ENCODE measurements around the gene ASTN1.

The ASTN1 gene

GRCh38 chr1:176944606-176945005, 219.9 kb downstream of the ASTN1 start:
- ATAC-seq (ENCODE audit: low read depth) (no peak), DNase-seq (ENCODE audit: low spot score in 2 of 2) (no peak)
- Mint-ChIP-seq H3K36me3 (no peaks in the 10 kb centered on the region), H3K4me3 (no peak overlapping the region), H3K27ac (no peak overlapping the region), H3K27me3 (peaks cover 4% of the 10 kb centered on the region), H3K4me1 (no peaks in the 10 kb centered on the region), H3K9me3 (peaks cover 7% of the 10 kb centered on the region)

- Mint-ChIP-seq H3K9me3 (peaks cover 7% of the 10 kb centered on the region), H3K4me1 (no peaks in the 10 kb centered on the region), H3K27ac (no peak overlapping the region), H3K4me3 (no peak overlapping the region), H3K36me3 (no peaks in the 10 kb centered on the region), H3K27me3 (peaks cover 1% of the 10 kb centered on the region)
- ATAC-seq (ENCODE audit: low read depth), result no peak
- DNase-seq (ENCODE audit: low spot score in 2 of 2), result no peak
Measured at GRCh38 chr1:176943783-176944182, 220.7 kb downstream of the ASTN1 start.

GRCh38 chr1:176942346-176942745, 222.2 kb downstream of the ASTN1 start:
- DNase-seq (ENCODE audit: low spot score in 2 of 2), result no peak
- no peak for ATAC-seq (ENCODE audit: low read depth)
- Mint-ChIP-seq H3K27me3 (peaks cover 1% of the 10 kb centered on the region), H3K36me3 (no peaks in the 10 kb centered on the region), H3K4me3 (no peak overlapping the region), H3K4me1 (no peaks in the 10 kb centered on the region), H3K27ac (no peak overlapping the region), H3K9me3 (peaks cover 7% of the 10 kb centered on the region)

GRCh38 chr1:176939993-176940392, 224.5 kb downstream of the ASTN1 start:
- no peak overlapping the region for H3K4me3 Mint-ChIP-seq
- peaks cover 1% of the 10 kb centered on the region for H3K27me3 Mint-ChIP-seq
- H3K36me3 Mint-ChIP-seq, result no peaks in the 10 kb centered on the region
- no peaks in the 10 kb centered on the region for H3K4me1 Mint-ChIP-seq
- no peak for DNase-seq (ENCODE audit: low spot score in 2 of 2)
- ATAC-seq (ENCODE audit: low read depth), result no peak
- peaks cover 7% of the 10 kb centered on the region for H3K9me3 Mint-ChIP-seq
- H3K27ac Mint-ChIP-seq, result no peak overlapping the region

DNA sequence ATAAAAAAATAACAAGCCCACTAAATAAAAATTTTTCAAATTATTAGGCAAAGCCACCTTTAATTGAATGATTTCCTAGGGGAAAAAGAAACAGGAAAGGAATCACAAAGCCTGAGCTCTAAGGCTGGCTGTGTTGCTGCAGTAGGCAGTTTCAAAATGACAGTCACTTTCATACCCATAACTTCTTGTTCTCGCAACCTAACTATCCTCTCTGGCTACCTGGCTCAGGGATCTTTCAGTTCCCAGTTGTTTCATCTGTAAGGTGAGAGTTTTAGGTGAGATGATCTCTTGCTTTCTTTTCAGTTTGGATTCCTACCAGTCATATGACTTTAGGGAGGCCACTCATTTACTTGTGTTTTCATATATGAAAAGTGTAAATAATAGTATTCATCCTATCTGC, 226.1 kb downstream of the ASTN1 start:
- Mint-ChIP-seq H3K27me3 (no peaks in the 10 kb centered on the region), H3K36me3 (no peaks in the 10 kb centered on the region), H3K4me1 (no peaks in the 10 kb centered on the region), H3K27ac (no peak overlapping the region), H3K9me3 (peaks cover 7% of the 10 kb centered on the region), H3K4me3 (no peak overlapping the region)
- DNase-seq (ENCODE audit: low spot score in 2 of 2) (no peak), ATAC-seq (ENCODE audit: low read depth) (no peak)

- H3K27me3 Mint-ChIP-seq, result peaks cover 4% of the 10 kb centered on the region
- H3K4me3 Mint-ChIP-seq, result no peak overlapping the region
- no peaks in the 10 kb centered on the region for H3K4me1 Mint-ChIP-seq
- ATAC-seq (ENCODE audit: low read depth) (no peak), DNase-seq (ENCODE audit: low spot score in 2 of 2) (no peak)
- H3K9me3 Mint-ChIP-seq, result no peaks in the 10 kb centered on the region
- H3K36me3 Mint-ChIP-seq, result no peaks in the 10 kb centered on the region
- H3K27ac Mint-ChIP-seq, result no peak overlapping the region
Measured at GRCh38 chr1:176934370-176934769, 230.1 kb downstream of the ASTN1 start.

- no peak overlapping the region for H3K4me3 Mint-ChIP-seq
- DNase-seq (ENCODE audit: low spot score in 2 of 2) (no peak), ATAC-seq (ENCODE audit: low read depth) (no peak)
- H3K27ac Mint-ChIP-seq, result no peak overlapping the region
- no peaks in the 10 kb centered on the region for H3K4me1 Mint-ChIP-seq
- no peaks in the 10 kb centered on the region for H3K9me3 Mint-ChIP-seq
- H3K27me3 Mint-ChIP-seq, result peaks cover 4% of the 10 kb centered on the region
- H3K36me3 Mint-ChIP-seq, result no peaks in the 10 kb centered on the region
Measured at GRCh38 chr1:176932114-176933104, 232.1 kb downstream of the ASTN1 start.

- Mint-ChIP-seq H3K27ac (no peak overlapping the region), H3K9me3 (no peaks in the 10 kb centered on the region), H3K4me3 (no peak overlapping the region), H3K36me3 (no peaks in the 10 kb centered on the region), H3K4me1 (no peaks in the 10 kb centered on the region), H3K27me3 (peaks cover 6% of the 10 kb centered on the region)
- DNase-seq (ENCODE audit: low spot score in 2 of 2), result no peak
- ATAC-seq (ENCODE audit: low read depth), result no peak
Measured at GRCh38 chr1:176931526-176931925, 233.0 kb downstream of the ASTN1 start.

- Mint-ChIP-seq H3K4me1 (no peaks in the 10 kb centered on the region), H3K9me3 (no peaks in the 10 kb centered on the region), H3K27me3 (peaks cover 8% of the 10 kb centered on the region), H3K36me3 (no peaks in the 10 kb centered on the region), H3K4me3 (no peak overlapping the region), H3K27ac (no peak overlapping the region)
- DNase-seq (ENCODE audit: low spot score in 2 of 2), result no peak
- ATAC-seq (ENCODE audit: low read depth), result no peak
Measured at GRCh38 chr1:176926330-176927086, 238.0 kb downstream of the ASTN1 start.

- no peaks in the 10 kb centered on the region for H3K36me3 Mint-ChIP-seq
- H3K4me3 Mint-ChIP-seq, result no peak overlapping the region
- ATAC-seq (ENCODE audit: low read depth) (no peak), DNase-seq (ENCODE audit: low spot score in 2 of 2) (no peak)
- peaks cover 7% of the 10 kb centered on the region for H3K27me3 Mint-ChIP-seq
- no peak overlapping the region for H3K27ac Mint-ChIP-seq
- no peaks in the 10 kb centered on the region for H3K9me3 Mint-ChIP-seq
- no peaks in the 10 kb centered on the region for H3K4me1 Mint-ChIP-seq
Measured at GRCh38 chr1:176925223-176925622, 239.3 kb downstream of the ASTN1 start.

DNA sequence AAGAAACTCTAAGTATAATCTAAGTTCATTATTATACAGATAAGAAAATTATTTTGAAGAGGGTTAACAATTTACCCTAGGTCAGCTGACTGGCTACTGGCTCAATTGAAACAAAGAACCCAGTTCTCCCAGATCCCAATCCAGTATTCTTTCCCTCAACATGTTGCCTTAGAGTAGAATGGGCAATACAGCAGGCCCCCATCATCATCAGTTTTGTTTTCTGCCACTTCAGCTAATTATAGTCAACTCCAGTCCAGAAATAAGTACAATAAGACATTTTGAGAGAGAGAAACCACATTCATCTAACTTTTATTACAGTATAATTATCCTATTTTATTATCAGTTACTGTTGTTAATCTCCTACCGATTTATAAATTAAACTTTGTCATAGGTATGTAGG, 241.2 kb downstream of the ASTN1 start:
- no peak for ATAC-seq (ENCODE audit: low read depth)
- no peak overlapping the region for H3K4me3 Mint-ChIP-seq
- no peaks in the 10 kb centered on the region for H3K4me1 Mint-ChIP-seq
- peaks cover 10% of the 10 kb centered on the region for H3K27me3 Mint-ChIP-seq
- H3K36me3 Mint-ChIP-seq, result no peaks in the 10 kb centered on the region
- H3K9me3 Mint-ChIP-seq, result no peaks in the 10 kb centered on the region
- no peak overlapping the region for H3K27ac Mint-ChIP-seq
- no peak for DNase-seq (ENCODE audit: low spot score in 2 of 2)

- no peak overlapping the region for H3K27ac Mint-ChIP-seq
- DNase-seq (ENCODE audit: low spot score in 2 of 2) (no peak), ATAC-seq (ENCODE audit: low read depth) (no peak)
- H3K4me1 Mint-ChIP-seq, result no peaks in the 10 kb centered on the region
- no peak overlapping the region for H3K4me3 Mint-ChIP-seq
- no peaks in the 10 kb centered on the region for H3K36me3 Mint-ChIP-seq
- H3K27me3 Mint-ChIP-seq, result peaks cover 11% of the 10 kb centered on the region
- H3K9me3 Mint-ChIP-seq, result no peaks in the 10 kb centered on the region
Measured at GRCh38 chr1:176919386-176920378, 244.8 kb downstream of the ASTN1 start.

DNA sequence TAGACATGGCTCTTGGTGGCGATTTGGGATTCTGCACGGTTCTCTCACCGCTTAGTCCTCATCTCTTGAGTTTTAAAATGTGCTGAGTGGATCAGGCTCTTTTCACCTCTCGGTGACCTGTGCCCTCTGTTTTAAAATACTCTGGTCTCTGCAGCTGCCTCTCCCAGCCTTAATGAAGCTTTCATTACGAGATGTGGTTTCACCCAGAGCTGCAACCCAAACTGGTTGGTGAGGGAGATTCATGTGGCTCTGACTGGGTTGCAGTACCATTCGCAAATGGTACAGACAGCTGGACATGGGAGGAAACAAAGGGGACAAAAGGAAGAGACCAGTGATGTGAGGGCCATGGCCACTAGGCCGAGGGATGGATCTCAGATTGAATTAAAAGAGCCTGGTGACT, 258.9 kb downstream of the ASTN1 start:
- Mint-ChIP-seq H3K9me3 (no peaks in the 10 kb centered on the region), H3K4me3 (no peak overlapping the region), H3K4me1 (no peaks in the 10 kb centered on the region), H3K27ac (no peak overlapping the region), H3K27me3 (peaks cover 10% of the 10 kb centered on the region), H3K36me3 (no peaks in the 10 kb centered on the region)
- DNase-seq (ENCODE audit: low spot score in 2 of 2), result no peak
- no peak for ATAC-seq (ENCODE audit: low read depth)

Data from memory B cell (primary cell).